CD4-positive, alpha-beta T cell treated with Interleukin-12 subunit alpha and Interleukin-12 subunit beta, for 1 hour (primary cell): ENCODE results near the gene CKAP2.
"Not testable (repeated sequence)": the region's sequence is repeated elsewhere in the genome, so short reads cannot be mapped to it uniquely, and the experiment has no call there.

Experiments used
- DNase-seq: peaks from one replicate; pipeline ENCODE4 v3.0.0-alpha.2; 2020

The CKAP2 gene, protein sequence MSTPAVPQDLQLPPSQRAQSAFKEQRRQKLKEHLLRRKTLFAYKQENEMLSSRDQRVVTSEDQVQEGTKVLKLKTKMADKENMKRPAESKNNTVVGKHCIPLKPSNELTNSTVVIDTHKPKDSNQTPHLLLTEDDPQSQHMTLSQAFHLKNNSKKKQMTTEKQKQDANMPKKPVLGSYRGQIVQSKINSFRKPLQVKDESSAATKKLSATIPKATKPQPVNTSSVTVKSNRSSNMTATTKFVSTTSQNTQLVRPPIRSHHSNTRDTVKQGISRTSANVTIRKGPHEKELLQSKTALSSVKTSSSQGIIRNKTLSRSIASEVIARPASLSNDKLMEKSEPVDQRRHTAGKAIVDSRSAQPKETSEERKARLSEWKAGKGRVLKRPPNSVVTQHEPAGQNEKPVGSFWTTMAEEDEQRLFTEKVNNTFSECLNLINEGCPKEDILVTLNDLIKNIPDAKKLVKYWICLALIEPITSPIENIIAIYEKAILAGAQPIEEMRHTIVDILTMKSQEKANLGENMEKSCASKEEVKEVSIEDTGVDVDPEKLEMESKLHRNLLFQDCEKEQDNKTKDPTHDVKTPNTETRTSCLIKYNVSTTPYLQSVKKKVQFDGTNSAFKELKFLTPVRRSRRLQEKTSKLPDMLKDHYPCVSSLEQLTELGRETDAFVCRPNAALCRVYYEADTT

DNA sequence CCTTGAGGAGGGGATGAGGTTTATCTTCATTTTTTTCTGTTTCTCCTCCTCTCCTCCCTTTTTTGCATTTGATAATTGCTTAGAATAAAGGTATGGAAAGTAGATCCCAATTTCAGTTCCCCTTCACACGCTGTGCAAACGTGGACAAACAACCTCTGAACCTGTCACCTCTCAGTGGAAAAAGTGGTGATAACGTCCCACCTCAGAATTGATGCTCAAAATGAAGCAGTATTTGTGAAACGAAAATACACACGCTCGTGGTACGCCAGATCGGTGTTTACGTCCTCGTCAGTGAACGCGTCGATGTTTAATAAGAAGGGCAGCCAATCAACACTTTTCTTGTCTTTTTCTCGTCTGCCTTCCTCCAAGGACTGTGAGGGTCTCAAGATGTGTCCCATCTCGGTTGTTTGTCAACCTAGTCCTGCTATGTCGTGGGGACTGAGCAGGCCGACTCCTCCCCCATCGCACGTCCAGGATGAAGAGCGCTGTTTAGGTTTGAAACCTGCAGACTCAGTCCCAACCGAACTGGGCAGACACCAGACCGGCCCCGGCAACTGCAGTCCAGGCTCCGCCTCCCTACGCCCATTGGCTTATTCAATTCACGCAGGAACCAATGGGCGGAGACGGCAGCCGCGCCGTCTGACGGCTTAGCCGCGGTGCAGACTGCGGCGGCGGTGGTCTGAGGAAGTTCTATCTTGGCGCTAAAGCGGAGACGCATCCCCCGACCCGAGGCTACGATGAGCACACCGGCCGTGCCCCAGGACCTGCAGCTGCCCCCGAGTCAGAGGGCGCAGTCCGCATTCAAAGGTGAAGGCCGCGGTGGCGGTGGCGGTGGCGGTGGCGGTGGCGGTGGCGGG lies at the start of gene CKAP2:
Gene CKAP2 (plus strand): TSS at position 659 of the 857 bp plus-strand sequence. CDS start 79 bp downstream, at position 738.
- peak; percentile 94 for DNase-seq

DNA sequence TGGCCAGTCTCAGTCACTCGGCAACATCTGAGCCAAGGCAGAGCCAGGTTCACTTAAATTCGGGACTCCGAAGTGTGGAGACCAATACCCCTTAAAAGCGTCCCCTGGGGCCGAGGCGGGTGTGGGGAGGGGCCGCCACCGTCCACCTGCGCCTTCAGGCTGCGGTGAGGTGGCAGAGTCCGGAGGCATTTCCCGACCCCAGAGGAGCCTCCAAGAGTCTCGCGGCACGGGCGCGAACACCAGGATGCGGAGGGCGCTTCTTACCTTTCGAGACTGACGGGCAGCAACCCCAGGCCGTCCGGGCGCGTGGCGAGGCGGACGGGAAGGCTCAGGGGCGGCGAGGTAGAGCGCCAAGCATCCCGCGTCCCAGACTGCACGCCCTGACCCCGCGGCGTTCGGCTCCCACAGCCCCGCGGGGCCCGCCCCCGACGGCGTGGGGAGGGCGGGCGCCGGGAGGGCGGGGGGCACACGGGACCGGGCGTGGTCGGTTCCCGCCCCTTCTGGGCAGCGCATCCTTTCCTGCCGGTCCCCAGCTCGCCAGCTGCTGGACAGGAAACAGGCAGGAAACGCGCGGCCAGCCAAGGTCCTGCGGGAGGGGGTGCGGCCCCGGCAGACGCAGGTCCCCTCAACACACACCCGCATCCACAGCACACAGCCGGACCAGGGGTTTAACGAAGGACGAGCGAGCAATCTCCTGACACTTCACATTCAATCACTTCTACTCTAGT lies 49.3 kb upstream of the CKAP2 start, which contains the start of gene THSD1:
Gene THSD1 (minus strand): TSS at position 406 of the 728 bp plus-strand sequence. CDS start 3,572 bp downstream, outside the sequence.
- DNase-seq = no peak

DNA sequence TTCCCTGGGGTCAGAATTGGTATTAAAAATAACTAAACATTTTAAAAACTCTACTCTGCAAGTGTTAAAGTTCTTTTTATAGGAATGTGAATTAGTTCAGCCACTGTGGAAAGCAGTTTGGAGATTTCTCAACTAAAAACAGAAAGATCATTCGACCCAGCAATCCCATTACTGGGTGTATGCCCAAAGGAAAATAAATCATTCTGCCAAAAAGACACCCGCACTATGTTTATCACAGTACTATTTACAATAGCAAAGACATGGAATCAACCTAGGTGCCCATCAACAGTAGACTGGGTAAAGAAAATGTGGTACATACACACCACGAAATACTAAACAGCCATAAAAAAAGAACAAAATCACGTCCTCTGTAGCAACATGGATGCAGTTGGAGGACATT lies 48.6 kb upstream of the CKAP2 start:
- DNase-seq = no peak

DNA sequence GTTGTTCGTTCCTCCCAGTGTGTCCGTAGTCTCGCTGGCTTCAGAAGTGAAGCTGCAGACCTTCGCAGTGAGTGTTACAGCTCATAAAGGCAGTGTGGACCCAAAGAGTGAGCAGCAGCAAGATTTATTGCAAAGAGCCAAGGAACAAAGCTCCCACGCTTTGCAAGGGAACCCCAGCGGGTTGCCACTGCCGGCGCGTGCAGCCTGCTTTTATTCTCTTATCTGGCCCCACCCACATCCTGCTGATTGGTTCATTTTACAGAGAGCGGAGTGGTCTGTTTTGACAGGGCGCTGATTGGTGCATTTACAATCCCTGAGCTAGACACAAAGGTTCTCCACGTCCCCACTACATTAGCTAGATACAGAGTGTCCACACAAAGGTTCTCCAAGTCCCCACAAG lies 47.8 kb upstream of the CKAP2 start:
- DNase-seq = not testable (repeated sequence)

DNA sequence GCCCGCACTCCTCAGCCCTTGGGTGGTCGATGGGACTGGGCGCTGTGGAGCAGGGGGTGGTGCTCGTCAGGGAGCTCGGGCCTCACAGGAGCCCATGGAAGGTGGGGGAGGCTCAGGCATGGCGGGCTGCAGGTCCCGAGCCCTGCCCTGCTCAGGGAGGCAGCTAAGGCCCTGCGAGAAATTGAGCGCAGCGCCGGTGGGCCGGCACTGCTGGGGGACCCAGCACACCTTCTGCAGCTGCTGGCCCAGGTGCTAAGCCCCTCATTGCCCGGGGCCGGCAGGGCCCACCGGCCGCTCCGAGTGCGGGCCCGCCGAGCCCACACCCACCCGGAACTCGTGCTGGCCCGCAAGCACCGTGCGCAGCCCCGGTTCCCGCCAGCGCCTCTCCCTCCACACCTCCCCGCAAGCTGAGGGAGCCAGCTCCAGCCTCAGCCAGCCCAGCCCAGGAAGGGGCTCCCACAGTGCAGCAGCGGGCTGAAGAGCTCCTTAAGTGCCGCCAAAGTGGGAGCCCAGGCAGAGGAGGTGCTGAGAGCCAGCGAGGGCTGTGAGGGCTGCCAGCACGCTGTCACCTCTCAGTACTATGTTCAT lies 47.1 kb upstream of the CKAP2 start:
- DNase-seq = not testable (repeated sequence)

DNA sequence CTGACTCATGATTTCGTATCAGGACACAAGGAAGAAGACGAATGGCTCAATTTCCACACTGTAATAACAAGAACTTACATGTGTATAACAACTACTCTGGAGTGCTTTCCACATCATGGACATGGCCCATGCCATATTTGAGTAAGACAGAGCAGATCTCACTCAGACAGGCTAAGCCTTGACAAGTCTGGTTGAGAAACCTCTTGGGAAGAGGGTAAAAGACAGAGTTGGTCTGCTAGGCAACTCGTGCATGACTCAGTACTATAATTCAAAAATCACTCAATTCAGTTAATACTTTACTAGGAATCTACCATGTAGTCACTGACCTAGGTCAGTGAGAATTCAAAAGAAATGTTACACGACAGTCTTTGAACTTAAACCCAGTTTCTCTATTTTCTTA lies 43.6 kb upstream of the CKAP2 start:
- no peak for DNase-seq

DNA sequence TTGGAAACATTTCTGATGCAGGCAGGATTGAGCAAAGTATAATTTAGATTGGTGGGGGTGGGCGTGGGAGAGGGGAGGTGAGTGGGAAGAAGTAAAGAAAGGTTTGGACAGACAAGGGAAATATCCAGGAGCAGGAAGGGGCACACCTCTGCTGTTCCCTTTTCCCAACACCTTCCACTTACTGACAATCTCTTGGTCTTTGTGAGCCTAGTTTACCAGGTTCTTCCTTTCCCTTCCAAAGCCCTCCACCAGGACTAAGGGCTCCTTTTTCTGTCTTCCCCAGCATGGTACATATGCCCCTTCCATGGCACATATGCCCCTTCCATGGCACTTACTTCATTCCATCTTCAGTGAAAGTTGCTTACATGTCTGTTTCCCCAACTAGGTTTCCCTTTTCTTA lies 43.1 kb upstream of the CKAP2 start:
- no peak for DNase-seq

DNA sequence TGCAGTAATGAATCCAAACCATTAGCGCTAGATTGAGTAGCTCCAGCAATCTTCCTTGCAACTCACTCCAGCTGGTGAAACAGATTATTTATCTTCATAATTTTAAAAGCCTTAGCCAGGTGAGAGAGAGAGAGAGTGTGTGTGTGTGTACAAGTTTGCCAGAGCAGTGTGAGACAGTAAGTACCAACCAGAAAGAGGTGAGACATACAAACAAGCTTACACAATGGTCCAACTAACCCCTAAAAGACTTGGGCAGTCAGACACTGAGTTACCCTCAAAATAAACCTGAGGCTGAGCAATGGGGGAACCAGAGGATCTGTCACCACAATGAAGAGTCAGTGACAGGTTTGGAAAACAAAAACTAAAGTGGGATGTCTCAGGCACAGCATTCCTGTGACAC lies 41.2 kb upstream of the CKAP2 start:
- no peak for DNase-seq

DNA sequence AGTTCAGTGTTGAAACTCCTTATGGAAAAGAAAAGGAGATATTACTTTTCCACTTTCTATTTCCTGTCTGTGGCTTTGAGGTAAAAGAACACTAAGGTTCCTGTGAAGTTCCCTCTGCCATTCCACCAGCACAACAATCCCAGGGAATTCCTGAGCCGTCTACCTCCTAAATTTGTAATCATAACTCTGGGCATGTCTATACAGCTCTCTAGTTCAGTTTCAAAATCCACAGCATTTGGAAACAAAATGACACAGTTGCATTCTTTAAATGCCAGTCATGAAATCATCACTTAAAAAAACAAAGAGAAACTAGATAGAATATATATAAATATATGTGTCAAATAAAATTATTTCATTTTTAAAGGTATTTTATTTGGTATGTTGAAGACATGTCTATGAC lies 40.3 kb upstream of the CKAP2 start:
- DNase-seq = no peak

DNA sequence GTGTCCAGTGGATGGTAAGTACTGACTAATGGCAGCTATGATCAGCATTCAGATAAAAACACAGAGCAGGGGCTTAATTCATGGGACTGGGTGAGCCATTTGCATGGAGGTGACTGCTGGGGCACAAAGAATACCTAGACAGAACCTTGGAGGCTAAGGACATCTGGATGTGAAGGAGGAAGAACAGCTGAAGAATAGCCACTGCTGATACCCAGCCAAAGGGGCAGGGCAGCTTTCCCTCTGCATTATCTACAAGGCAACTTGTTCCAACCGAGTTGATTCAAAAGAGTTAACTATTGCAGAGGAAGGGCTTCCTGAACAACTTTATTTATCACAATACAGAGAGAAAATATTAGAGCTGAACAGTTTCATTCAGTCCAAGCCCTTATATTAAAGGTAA lies 36.2 kb upstream of the CKAP2 start:
- DNase-seq = no peak

DNA sequence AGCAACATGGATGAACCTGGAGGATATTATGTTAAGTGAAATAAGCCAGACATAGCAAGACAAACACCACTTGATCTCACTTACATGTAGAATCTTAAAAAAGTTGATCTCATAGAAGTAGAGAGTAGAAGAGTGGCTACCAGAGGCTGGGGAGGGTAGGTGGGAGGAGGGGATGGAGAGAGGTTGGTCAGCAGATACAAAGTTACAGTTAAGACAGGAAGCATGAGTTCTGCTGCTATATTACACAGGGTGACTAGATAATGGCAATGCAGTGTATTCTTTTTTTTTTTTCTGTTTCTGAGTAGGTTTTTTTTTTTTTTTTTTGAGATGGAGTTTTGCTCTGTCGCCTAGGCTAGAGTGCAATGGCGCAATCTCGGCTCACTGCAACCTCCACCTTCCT lies 34.1 kb upstream of the CKAP2 start:
- no peak for DNase-seq

DNA sequence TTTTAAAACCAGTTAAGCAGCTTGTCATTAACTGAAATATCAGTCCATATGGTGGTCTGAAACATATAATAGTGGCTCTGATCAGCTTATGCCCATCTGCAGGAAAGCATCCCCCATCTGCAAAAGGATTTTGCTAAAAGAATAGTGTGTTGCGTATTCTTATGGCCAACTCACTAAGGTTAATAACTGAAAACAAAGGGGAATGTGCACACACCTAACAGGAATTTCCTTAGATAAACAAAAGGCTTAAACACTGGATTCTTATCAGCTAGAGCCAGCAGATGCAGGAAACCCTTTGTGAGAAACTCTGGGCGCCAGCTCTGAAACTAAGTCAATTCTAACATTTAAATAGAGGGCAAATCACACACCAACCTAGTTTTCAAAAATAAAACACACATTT lies 27.0 kb upstream of the CKAP2 start:
- DNase-seq = no peak

DNA sequence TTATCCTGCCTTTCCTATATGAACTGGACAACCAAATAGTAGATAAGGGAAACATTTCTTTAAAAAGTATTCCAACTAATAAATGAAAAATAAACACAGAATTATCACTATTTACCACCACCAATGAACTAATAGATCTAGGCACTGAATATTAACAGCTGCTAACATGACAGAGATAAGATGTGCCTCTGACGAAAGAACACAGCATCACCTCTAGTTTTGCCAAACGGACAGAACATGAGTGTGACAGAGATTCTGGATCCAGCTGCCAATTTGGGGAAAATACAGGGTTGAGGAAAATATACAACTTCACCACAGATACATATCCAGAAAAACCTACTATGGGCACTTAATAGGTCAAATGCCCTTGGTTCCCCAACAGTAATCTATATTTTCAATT lies 22.8 kb upstream of the CKAP2 start:
- no peak for DNase-seq

DNA sequence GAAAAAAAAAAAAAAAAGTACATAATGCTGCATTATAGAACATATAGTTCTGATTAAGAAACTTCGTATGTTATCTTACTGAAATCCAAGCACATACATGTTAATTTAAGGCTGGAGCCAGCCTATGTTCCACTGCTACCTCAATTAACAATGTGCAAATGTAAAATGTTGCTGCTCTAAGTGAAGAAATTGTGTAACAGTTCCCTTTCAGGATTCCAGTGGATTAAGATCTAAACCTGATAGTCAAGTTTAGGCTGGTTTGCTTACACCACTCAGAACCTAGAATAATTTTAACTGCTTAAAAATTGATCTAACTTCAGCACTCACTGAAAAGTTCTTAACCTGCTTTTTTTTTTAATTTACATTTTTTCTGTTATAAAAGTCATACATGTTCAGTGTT lies 9.0 kb upstream of the CKAP2 start:
- no peak for DNase-seq

DNA sequence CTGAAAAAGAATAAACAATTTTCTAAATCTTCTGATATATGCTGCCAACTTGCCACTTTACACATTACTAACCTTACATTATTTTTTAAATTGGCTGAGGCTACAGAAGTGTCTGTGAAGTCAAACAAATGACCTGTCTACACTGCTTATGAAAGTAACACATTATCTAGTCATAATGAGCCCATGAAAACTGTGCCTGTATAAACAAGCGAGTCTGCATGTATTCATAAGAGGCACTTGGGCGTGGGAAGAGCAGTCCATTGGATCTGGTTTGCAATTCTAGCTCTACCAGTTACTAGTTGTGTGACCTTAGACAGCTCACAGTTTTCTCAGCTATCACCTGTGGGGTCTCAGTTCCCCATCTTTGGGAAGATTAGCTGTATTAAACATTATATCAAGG lies 7.9 kb upstream of the CKAP2 start:
- no peak for DNase-seq

DNA sequence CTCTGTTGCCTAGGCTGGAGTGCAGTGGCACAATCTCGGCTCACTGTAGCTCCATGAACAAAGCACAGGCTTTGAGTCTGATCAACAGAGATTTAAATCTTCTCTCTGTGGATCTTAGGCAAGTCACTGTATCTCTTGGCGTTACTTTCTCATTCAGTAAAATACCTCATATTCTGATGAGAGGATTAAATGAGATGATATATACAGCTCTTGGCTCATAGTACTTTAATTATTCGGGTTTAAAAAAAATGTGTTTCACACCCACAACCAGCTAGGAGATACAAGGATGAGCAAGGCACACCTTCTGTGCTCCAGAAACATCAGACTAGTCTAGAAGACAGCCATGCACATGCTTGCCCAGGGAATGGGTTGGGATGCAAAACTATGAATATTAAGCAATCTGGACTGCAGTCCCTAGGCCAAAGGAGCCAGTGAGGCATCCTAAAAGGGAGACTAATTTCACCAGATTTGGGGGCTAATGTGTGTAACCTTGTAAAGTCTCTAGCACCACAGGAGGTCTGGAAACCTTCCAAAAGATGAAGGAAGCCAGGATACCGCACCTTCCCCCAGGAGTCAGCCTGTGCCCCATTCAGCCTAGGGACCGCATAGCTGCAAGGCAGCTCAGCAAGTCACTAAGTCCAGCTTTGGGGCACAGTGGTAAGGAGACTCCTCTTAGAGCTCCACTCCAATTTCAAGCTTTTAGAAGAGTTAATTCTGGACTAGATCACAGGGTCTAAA lies 7.3 kb upstream of the CKAP2 start:
- no peak for DNase-seq

DNA sequence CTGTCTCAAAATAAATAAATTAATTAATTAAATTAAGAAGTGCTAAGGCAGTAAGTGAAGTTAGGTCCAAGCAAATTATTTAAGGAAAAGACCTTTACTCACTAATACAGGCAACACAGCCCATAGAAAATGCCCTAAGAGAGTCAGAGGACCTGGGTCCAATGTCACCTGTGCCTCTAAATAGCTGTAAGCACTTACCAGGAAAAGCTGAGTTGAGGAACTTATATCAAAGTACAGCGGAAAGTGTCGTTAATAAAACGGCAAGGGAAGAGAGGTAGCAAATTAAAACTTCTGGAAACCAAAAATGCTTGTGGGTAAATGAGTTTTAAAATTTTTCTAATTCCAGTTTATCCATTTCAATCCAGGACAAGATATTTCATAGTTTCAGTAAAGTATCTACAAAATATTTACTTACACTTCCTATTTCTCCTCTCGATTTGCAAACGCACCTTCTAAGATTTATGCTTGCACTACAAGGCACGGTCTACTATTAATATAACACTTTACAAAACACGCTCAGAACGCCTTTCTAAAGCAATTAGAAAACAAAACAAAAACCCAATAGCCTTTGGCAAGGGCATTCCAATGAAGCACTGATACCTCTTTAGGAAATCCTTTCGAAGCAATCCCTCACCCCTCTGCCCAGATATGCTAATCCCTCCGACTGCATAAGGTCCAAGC lies 5.8 kb upstream of the CKAP2 start:
- no peak for DNase-seq

DNA sequence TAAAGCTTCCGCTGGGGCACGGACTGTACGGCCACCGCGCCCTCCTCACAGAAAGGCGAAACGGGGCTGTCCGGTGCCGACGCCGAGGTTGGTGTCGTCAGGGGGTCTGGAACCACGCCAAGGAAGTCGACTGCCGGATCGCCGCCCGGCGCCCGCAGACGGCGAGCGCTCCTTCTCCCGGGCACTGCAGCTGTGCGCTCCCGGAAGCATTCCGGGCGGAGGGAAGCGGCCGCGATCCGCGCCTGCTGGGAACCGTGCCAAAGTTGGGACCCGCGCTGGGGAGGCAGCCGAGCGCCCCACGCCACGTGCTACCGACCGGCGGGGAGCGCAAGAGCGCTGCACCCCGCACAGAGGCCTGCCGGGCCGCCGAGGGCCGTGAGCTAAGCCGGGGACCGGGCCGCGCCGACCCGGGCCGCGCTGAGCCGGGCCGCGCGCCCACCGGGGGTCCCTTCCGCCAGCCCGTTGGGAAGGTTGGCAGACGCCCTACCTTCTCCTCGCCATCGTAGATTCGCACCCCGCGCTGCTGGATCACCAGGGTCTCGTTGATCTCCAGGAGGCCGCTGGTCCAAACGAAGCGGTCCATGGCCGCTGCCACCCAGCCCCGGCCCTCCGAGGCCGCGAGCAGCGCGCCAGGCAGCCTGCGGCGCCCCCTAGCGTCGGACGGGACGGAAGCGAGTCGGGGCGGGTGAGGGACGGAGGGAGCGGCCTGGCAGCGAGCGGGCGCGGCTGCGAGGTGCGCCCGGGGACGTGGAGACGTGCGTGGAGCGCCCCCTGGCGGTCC lies 5.1 kb upstream of the CKAP2 start, which contains the start of gene VPS36:
Gene VPS36 (minus strand): TSS at position 623 of the 781 bp plus-strand sequence. CDS start 40 bp downstream, at position 583.
- DNase-seq = peak; percentile 96

DNA sequence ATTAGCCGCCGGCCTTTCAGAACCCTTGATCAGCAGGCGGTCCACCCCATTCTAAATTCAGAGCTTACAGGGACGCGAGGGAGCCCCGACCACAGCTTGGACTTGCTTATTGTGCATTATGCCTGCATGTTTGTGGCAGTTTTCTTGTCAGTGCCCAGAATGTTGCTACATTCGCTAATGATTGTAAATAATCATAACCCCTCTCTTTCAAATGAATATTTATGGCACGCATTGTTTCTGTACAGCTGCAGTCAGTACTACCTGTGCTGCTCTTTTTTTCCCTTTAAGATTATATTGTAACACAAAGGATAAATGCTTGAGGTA lies 4.5 kb upstream of the CKAP2 start:
- no peak for DNase-seq
